Measurements from ENCODE around the gene NONO.
"Not testable (repeated sequence)": the region's sequence is repeated elsewhere in the genome, so short reads cannot be mapped to it uniquely, and the experiment has no call there.

DNA sequence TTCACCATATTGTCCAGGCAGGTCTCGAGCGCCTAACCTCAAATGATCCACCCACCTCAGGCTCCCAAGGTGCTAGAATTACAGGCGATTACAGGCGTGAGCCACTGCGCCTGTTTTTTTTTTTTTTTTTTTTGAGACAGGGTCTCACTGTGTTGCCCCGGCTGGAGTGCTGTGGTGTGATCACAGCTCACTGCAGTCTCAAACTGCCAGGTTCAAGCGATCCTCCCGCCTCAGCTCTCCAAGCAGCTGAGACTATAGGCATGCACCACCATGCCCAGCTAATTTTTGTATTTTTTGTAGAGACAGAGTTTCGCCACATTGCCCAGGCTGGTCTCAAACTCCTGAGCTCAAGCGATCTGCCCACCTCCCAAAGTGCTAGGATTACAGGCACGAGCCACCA lies 41.0 kb downstream of the NONO start:
- TF ChIP-seq, protein P1, sequence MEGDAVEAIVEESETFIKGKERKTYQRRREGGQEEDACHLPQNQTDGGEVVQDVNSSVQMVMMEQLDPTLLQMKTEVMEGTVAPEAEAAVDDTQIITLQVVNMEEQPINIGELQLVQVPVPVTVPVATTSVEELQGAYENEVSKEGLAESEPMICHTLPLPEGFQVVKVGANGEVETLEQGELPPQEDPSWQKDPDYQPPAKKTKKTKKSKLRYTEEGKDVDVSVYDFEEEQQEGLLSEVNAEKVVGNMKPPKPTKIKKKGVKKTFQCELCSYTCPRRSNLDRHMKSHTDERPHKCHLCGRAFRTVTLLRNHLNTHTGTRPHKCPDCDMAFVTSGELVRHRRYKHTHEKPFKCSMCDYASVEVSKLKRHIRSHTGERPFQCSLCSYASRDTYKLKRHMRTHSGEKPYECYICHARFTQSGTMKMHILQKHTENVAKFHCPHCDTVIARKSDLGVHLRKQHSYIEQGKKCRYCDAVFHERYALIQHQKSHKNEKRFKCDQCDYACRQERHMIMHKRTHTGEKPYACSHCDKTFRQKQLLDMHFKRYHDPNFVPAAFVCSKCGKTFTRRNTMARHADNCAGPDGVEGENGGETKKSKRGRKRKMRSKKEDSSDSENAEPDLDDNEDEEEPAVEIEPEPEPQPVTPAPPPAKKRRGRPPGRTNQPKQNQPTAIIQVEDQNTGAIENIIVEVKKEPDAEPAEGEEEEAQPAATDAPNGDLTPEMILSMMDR (IDR thresholded peaks at IDR 0.05) = not testable (repeated sequence)
- not testable (repeated sequence) for TF ChIP-seq POLR2A, POLR2AphosphoS5 (IDR thresholded peaks at IDR 0.05)
